Neural cell (in vitro differentiated cells): ENCODE data around the gene WNT7B. TPM values are rescaled to one million over a fixed set of nuclear protein-coding genes. Genes with fewer than 3 reads are reported as not detected.

ENCODE experiments used
- H2AFZ ChIP-seq: fragments of 200-600, 300-800 bp; sonication (generic), shearing (Covaris generic); 2 replicates; pipeline ENCODE4 v1.6.0; 2014; ENCODE audit warnings: low read depth, mild to moderate bottlenecking, antibody characterized with exemption, low read length, moderate library complexity
- H3F3A ChIP-seq: fragments of 200-600 bp; shearing (Covaris generic); 2 replicates; pipeline ENCODE4 v1.6.1; 2016; ENCODE audit warnings: mild to moderate bottlenecking, moderate library complexity, mixed read lengths, antibody characterized with exemption, low read length; ENCODE audit not compliant: insufficient read depth, poor library complexity, severe bottlenecking
- H3K27ac ChIP-seq: fragments of 200-600, 300-800 bp; sonication (generic), shearing (Covaris generic); 2 replicates; pipeline ENCODE4 v1.5.1; 2014; ENCODE audit warnings: mild to moderate bottlenecking, low read length, moderate library complexity
- H3K27me3 ChIP-seq: fragments of 300-800, 200-600 bp; sonication (generic), shearing (Covaris generic); 2 replicates; pipeline ENCODE4 v1.6.0; 2014; ENCODE audit warnings: mild to moderate bottlenecking, low read depth, low read length, moderate library complexity; ENCODE audit not compliant: insufficient read depth
- H3K36me3 ChIP-seq: fragments of 300-800, 200-600 bp; sonication (generic), shearing (Covaris generic); 2 replicates; pipeline ENCODE4 v1.5.1; 2014; ENCODE audit warnings: mild to moderate bottlenecking, antibody characterized with exemption, low read length, moderate library complexity; ENCODE audit not compliant: insufficient read depth
- H3K4me2 ChIP-seq: fragments of 300-800, 200-600 bp; sonication (generic), shearing (Covaris generic); 2 replicates; pipeline ENCODE4 v1.6.0; 2014; ENCODE audit warnings: mild to moderate bottlenecking, low read length
- H3K4me3 ChIP-seq: fragments of 300-800, 200-600 bp; sonication (generic), shearing (Covaris generic); 2 replicates; pipeline ENCODE4 v1.5.1; 2014; ENCODE audit warnings: mild to moderate bottlenecking, low read length, moderate library complexity
- H3K79me2 ChIP-seq: fragments of 200-600 bp; shearing (Covaris generic); replicated peaks from 2 replicates; pipeline ENCODE4 v1.6.0; 2014; ENCODE audit warnings: mild to moderate bottlenecking, low read length, moderate library complexity; ENCODE audit not compliant: insufficient read depth
- H3K9ac ChIP-seq: fragments of 300-800, 200-600 bp; sonication (generic), shearing (Covaris generic); 2 replicates; pipeline ENCODE4 v1.6.1; 2016; ENCODE audit warnings: mild to moderate bottlenecking, low read length, mixed read lengths
- H3K9me2 ChIP-seq: fragments of 200-600 bp; shearing (Covaris generic); 2 replicates; pipeline ENCODE4 v1.6.1; 2016; ENCODE audit warnings: mild to moderate bottlenecking, low read length, mixed read lengths; ENCODE audit not compliant: insufficient read depth
- H3K9me3 ChIP-seq: fragments of 200-600, 300-800 bp; sonication (generic), shearing (Covaris generic); 2 replicates; pipeline ENCODE4 v1.6.1; 2016; ENCODE audit warnings: mild to moderate bottlenecking, mixed run types, low read length, moderate library complexity, mixed read lengths
- H4K20me1 ChIP-seq: fragments of 200-600 bp; shearing (Covaris generic); 2 replicates; pipeline ENCODE4 v1.6.1; 2016; ENCODE audit warnings: mild to moderate bottlenecking, mixed run types; ENCODE audit not compliant: insufficient read depth
- EP300 ChIP-seq: fragments of 450-650 bp; conservative IDR thresholded peaks from 2 replicates; pipeline ENCODE4 v1.6.1; 2014; ENCODE audit warnings: antibody characterized with exemption, mild to moderate bottlenecking, moderate library complexity; ENCODE audit not compliant: poor library complexity, severe bottlenecking
- EZH2 ChIP-seq: fragments of 200-600, 300-800 bp; shearing (Covaris generic), sonication (generic); IDR thresholded peaks from 2 replicates; pipeline ENCODE4 v1.6.1; 2014; ENCODE audit warnings: antibody characterized with exemption, low read length, borderline replicate concordance, mild to moderate bottlenecking; ENCODE audit not compliant: insufficient read depth, poor library complexity, severe bottlenecking
- MXI1 ChIP-seq: fragments of 450-650 bp; conservative IDR thresholded peaks from 2 replicates; pipeline ENCODE4 v1.6.1; 2014; ENCODE audit warnings: antibody characterized with exemption, mild to moderate bottlenecking; ENCODE audit not compliant: poor library complexity, severe bottlenecking
- POLR2AphosphoS5 ChIP-seq: IDR thresholded peaks from 2 replicates; pipeline ENCODE4 v1.6.1; 2012
- RAD21 ChIP-seq: fragments of 450-650 bp; conservative IDR thresholded peaks from 2 replicates; pipeline ENCODE4 v1.6.1; 2014; ENCODE audit warnings: antibody characterized with exemption, mild to moderate bottlenecking, moderate library complexity
- SMC3 ChIP-seq: fragments of 450-650 bp; conservative IDR thresholded peaks from 2 replicates; pipeline ENCODE4 v1.6.1; 2014; ENCODE audit warnings: antibody characterized with exemption, mild to moderate bottlenecking, moderate library complexity; ENCODE audit not compliant: poor library complexity
- TAF1 ChIP-seq: IDR thresholded peaks from 2 replicates; pipeline ENCODE4 v1.6.1; 2012; ENCODE audit warnings: low read depth
- polyA plus RNA-seq: library from polyadenylated mRNA; depleted of rRNA; stranded (reverse); fragments of >200 nt; gene quantifications from 2 replicates; pipeline ENCODE4 v1.2.3, GENCODE V29; 2014
- TF ChIP-seq, protein P1 (sequence below): fragments of 450-650 bp; IDR thresholded peaks from 2 replicates; pipeline ENCODE4 v1.5.1; 2014; ENCODE audit warnings: antibody characterized with exemption, mild to moderate bottlenecking, moderate library complexity; ENCODE audit not compliant: poor library complexity, severe bottlenecking
- TF ChIP-seq, protein P2 (sequence below): IDR thresholded peaks from 2 replicates; pipeline ENCODE4 v1.6.1; 2012; ENCODE audit warnings: borderline replicate concordance

Gene WNT7B
- polyA plus RNA-seq, 1 donor from 2014 or later: 0.16 TPM

DNA sequence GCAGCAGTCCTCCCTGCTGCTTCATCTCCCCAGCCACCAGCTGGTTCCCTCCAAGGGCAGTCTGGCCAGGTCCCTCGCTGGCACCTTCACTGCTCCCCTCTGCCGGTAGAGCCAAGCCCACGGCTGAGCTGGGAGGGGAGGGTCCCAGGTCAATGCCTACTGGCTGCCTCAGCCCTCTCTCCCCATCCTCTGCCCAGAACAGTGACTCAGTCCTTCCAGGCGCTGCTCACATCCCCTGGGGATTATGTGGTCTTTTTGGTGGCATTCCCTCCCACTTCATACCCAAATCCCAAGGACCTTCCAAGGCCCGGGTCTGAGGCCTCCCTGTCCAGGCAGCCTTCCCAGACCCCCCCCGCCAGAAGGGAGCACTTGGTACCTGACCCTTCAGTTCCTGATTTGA is 44.9 kb downstream of the WNT7B start:
- H3K4me2 ChIP-seq: no peak overlapping the region
- H3K79me2 ChIP-seq: no peaks in the 10 kb centered on the region
- no peaks in the 10 kb centered on the region for H3K36me3 ChIP-seq
- H3K9me3 ChIP-seq: no peaks in the 10 kb centered on the region
- no peaks in the 10 kb centered on the region for H3K9me2 ChIP-seq
- no peak overlapping the region for H3K27ac ChIP-seq
- no peak overlapping the region for H3K9ac ChIP-seq
- TF ChIP-seq, protein P1, sequence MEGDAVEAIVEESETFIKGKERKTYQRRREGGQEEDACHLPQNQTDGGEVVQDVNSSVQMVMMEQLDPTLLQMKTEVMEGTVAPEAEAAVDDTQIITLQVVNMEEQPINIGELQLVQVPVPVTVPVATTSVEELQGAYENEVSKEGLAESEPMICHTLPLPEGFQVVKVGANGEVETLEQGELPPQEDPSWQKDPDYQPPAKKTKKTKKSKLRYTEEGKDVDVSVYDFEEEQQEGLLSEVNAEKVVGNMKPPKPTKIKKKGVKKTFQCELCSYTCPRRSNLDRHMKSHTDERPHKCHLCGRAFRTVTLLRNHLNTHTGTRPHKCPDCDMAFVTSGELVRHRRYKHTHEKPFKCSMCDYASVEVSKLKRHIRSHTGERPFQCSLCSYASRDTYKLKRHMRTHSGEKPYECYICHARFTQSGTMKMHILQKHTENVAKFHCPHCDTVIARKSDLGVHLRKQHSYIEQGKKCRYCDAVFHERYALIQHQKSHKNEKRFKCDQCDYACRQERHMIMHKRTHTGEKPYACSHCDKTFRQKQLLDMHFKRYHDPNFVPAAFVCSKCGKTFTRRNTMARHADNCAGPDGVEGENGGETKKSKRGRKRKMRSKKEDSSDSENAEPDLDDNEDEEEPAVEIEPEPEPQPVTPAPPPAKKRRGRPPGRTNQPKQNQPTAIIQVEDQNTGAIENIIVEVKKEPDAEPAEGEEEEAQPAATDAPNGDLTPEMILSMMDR: no peak
- TF ChIP-seq TAF1 (no peak), MXI1 (no peak), POLR2AphosphoS5 (no peak), RAD21 (no peak), EP300 (no peak), EZH2 (no peak), SMC3 (no peak)
- TF ChIP-seq, protein P2, sequence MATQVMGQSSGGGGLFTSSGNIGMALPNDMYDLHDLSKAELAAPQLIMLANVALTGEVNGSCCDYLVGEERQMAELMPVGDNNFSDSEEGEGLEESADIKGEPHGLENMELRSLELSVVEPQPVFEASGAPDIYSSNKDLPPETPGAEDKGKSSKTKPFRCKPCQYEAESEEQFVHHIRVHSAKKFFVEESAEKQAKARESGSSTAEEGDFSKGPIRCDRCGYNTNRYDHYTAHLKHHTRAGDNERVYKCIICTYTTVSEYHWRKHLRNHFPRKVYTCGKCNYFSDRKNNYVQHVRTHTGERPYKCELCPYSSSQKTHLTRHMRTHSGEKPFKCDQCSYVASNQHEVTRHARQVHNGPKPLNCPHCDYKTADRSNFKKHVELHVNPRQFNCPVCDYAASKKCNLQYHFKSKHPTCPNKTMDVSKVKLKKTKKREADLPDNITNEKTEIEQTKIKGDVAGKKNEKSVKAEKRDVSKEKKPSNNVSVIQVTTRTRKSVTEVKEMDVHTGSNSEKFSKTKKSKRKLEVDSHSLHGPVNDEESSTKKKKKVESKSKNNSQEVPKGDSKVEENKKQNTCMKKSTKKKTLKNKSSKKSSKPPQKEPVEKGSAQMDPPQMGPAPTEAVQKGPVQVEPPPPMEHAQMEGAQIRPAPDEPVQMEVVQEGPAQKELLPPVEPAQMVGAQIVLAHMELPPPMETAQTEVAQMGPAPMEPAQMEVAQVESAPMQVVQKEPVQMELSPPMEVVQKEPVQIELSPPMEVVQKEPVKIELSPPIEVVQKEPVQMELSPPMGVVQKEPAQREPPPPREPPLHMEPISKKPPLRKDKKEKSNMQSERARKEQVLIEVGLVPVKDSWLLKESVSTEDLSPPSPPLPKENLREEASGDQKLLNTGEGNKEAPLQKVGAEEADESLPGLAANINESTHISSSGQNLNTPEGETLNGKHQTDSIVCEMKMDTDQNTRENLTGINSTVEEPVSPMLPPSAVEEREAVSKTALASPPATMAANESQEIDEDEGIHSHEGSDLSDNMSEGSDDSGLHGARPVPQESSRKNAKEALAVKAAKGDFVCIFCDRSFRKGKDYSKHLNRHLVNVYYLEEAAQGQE: no peak
- H4K20me1 ChIP-seq: no peaks in the 10 kb centered on the region
- H3K4me3 ChIP-seq: no peak overlapping the region
- no peak overlapping the region for H2AFZ ChIP-seq
- H3F3A ChIP-seq: no peaks in the 10 kb centered on the region
- no peaks in the 10 kb centered on the region for H3K27me3 ChIP-seq

DNA sequence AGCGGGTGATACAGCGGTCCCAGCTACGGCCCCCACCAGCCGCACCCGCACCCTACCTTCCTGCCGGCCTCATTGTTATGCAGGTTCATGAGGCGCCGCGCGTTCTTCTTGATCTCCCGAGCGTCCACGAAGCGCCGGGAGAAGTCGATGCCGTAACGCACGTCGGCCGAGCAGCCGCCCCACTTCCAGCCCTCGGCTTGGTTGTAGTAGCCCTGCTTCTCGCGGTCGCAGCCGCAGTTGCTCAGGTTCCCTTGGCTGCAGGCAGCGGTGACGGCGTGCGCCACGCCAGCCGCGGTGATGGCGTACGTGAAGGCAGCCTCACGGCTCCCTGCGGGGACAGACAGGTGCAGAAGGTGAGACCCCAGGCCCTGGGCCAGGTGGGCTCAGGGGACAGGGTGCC is 45.9 kb downstream of the WNT7B start:
- Histone ChIP-seq H3K27me3 (no peaks in the 10 kb centered on the region), H3K79me2 (no peaks in the 10 kb centered on the region), H2AFZ (no peak overlapping the region), H3K9me2 (no peaks in the 10 kb centered on the region), H3K4me2 (no peak overlapping the region), H3K36me3 (no peaks in the 10 kb centered on the region), H3K4me3 (no peak overlapping the region), H3F3A (no peaks in the 10 kb centered on the region), H4K20me1 (no peaks in the 10 kb centered on the region), H3K27ac (no peak overlapping the region), H3K9me3 (no peaks in the 10 kb centered on the region), H3K9ac (no peak overlapping the region)
- no peak for TF ChIP-seq EZH2
- TF ChIP-seq, protein P1: no peak
- no peak for TF ChIP-seq RAD21
- no peak for TF ChIP-seq EP300
- no peak for TF ChIP-seq TAF1
